Keratinocyte (primary cell): ENCODE data around the gene CAPN15.

ENCODE experiments used
- CTCF ChIP-seq, 3 experiments: IDR thresholded peaks in 1 of 3; conservative IDR thresholded peaks in 1 of 3; optimal IDR thresholded peaks in 1 of 3; 2 replicates in 2 of 3; 3 replicates in 1 of 3; pipeline versions ENCODE3 to v1.5.1; 2011; ENCODE audit warnings: low read length in 3 of 3, mild to moderate bottlenecking in 3 of 3, moderate library complexity in 2 of 3, control low read depth in 1 of 3, inconsistent platforms in 1 of 3; ENCODE audit not compliant: insufficient read depth in 2 of 3; ENCODE audit errors: extremely low read depth in 1 of 3
- EZH2 ChIP-seq: IDR thresholded peaks from one replicate; pipeline ENCODE4 v1.6.1; 2012; ENCODE audit warnings: inconsistent platforms, mild to moderate bottlenecking, low read length, moderate library complexity

- TF ChIP-seq CTCF (optimal IDR thresholded peaks at IDR 0.05 in 1 of 3, IDR thresholded peaks at IDR 0.05 in 1 of 3, conservative IDR thresholded peaks at IDR 0.05 in 1 of 3; ENCODE audit: extremely low read depth in 1 of 3, insufficient read depth in 2 of 3, low read length in 3 of 3) = no peak
- no peak for TF ChIP-seq EZH2
These were observed 44.9 kb upstream of the CAPN15 start for GRCh38 chr16:482468-483185.
